HG03060 (cell line): ENCODE measurements around the gene SNRPA1.
A peak's percentile ranks its signal among the peaks of the same experiment; 100 is the strongest.

Source experiments
- ATAC-seq: cut with Tn5 transposase; IDR thresholded peaks from one replicate; pipeline ENCODE4 v1.9.1; 2021; ENCODE audit warnings: low read depth, moderate number of reproducible peaks; ENCODE audit not compliant: unreplicated experiment

The SNRPA1 gene

GRCh38 chr15:101244036-101244781 is 50.8 kb downstream of the SNRPA1 start:
- ATAC-seq: no peak

- ATAC-seq: no peak
Measured at GRCh38 chr15:101243420-101243819, 51.6 kb downstream of the SNRPA1 start.

GRCh38 chr15:101242999-101243336 is 52.1 kb downstream of the SNRPA1 start:
- ATAC-seq: no peak

GRCh38 chr15:101242160-101242998 is 52.7 kb downstream of the SNRPA1 start:
- ATAC-seq: peak; percentile 65

GRCh38 chr15:101240358-101240757 is 54.7 kb downstream of the SNRPA1 start:
- ATAC-seq: no peak

- ATAC-seq: no peak
Measured at GRCh38 chr15:101239724-101240136, 55.3 kb downstream of the SNRPA1 start.

- ATAC-seq: no peak
Measured at GRCh38 chr15:101237251-101237650, 57.8 kb downstream of the SNRPA1 start.

- ATAC-seq: no peak
Measured at GRCh38 chr15:101233651-101234280, 61.3 kb downstream of the SNRPA1 start.

GRCh38 chr15:101232677-101233076 is 62.4 kb downstream of the SNRPA1 start:
- ATAC-seq: no peak
